H9 (cell line): ENCODE measurements around the gene B3GNT3. TPM values are rescaled to one million over a fixed set of nuclear protein-coding genes. Genes with fewer than 3 reads are reported as not detected.

ENCODE experiments used
- DNase-seq: peaks from one replicate; pipeline ENCODE4 v3.0.0-alpha.2; 2017
- H2AFZ ChIP-seq: one replicate; pipeline ENCODE4 v1.6.1; 2013; ENCODE audit warnings: mild to moderate bottlenecking, low read length, control low read depth, moderate library complexity
- H2AK5ac ChIP-seq: 2 replicates; pipeline ENCODE4 v1.6.1; 2013; ENCODE audit warnings: low read length, control low read depth, mixed read lengths; ENCODE audit not compliant: insufficient read length
- H2BK120ac ChIP-seq: one replicate; pipeline ENCODE4 v1.6.1; 2013; ENCODE audit warnings: low read depth, mild to moderate bottlenecking, low read length, control low read depth, inconsistent platforms; ENCODE audit not compliant: poor library complexity, severe bottlenecking
- H2BK12ac ChIP-seq: 2 replicates; pipeline ENCODE4 v1.6.1; 2013; ENCODE audit warnings: low read length, control low read depth, mixed read lengths, low read depth; ENCODE audit not compliant: insufficient read length
- H2BK15ac ChIP-seq: 2 replicates; pipeline ENCODE4 v1.6.1; 2013; ENCODE audit warnings: low read depth, low read length, control low read depth
- H2BK20ac ChIP-seq: one replicate; pipeline ENCODE4 v1.6.1; 2013; ENCODE audit warnings: low read depth, mild to moderate bottlenecking, low read length, control low read depth, inconsistent platforms; ENCODE audit not compliant: poor library complexity, severe bottlenecking
- H2BK5ac ChIP-seq: 2 replicates; pipeline ENCODE4 v1.6.1; 2013; ENCODE audit warnings: low read length, control low read depth, mixed read lengths; ENCODE audit not compliant: insufficient read length
- H3K14ac ChIP-seq: 2 replicates; pipeline ENCODE4 v1.6.1; 2013; ENCODE audit warnings: low read length, control low read depth; ENCODE audit not compliant: insufficient read depth
- H3K18ac ChIP-seq: 2 replicates; pipeline ENCODE4 v1.6.1; 2013; ENCODE audit warnings: low read depth, mild to moderate bottlenecking, mixed read lengths, low read length, control low read depth; ENCODE audit not compliant: insufficient read length
- H3K23ac ChIP-seq: 2 replicates; pipeline ENCODE4 v1.6.1; 2013; ENCODE audit warnings: low read length, control low read depth, mixed read lengths, low read depth; ENCODE audit not compliant: insufficient read length
- H3K23me2 ChIP-seq: 2 replicates; pipeline ENCODE4 v1.6.1; 2013; ENCODE audit warnings: low read depth, mild to moderate bottlenecking, mixed read lengths, low read length, control low read depth; ENCODE audit not compliant: insufficient read length, poor library complexity, severe bottlenecking
- H3K27ac ChIP-seq: 2 replicates; pipeline ENCODE4 v1.5.1; 2013; ENCODE audit warnings: low read length, control low read depth, mixed read lengths, low read depth; ENCODE audit not compliant: insufficient read length
- H3K27me3 ChIP-seq: 2 replicates; pipeline ENCODE4 v1.6.1; 2013; ENCODE audit warnings: low read length, control low read depth, inconsistent platforms; ENCODE audit not compliant: insufficient read depth
- H3K4ac ChIP-seq: 2 replicates; pipeline ENCODE4 v1.6.1; 2013; ENCODE audit warnings: low read depth, mild to moderate bottlenecking, control low read depth, inconsistent platforms, low read length, moderate library complexity
- H3K4me1 ChIP-seq: 2 replicates; pipeline ENCODE4 v1.6.1; 2013; ENCODE audit warnings: low read length, control low read depth, inconsistent platforms; ENCODE audit not compliant: insufficient read depth
- H3K4me2 ChIP-seq: 2 replicates; pipeline ENCODE4 v1.6.1; 2013; ENCODE audit warnings: low read length, control low read depth, mixed read lengths; ENCODE audit not compliant: insufficient read length, insufficient read depth
- H3K56ac ChIP-seq: 2 replicates; pipeline ENCODE4 v1.6.1; 2013; ENCODE audit warnings: low read depth, mild to moderate bottlenecking, mixed read lengths, low read length, control low read depth; ENCODE audit not compliant: insufficient read length
- H3K79me1 ChIP-seq: 2 replicates; pipeline ENCODE4 v1.6.1; 2013; ENCODE audit warnings: low read depth, mild to moderate bottlenecking, moderate library complexity, low read length, control low read depth, inconsistent platforms; ENCODE audit not compliant: insufficient read depth, poor library complexity, severe bottlenecking
- H3K79me2 ChIP-seq: 2 replicates; pipeline ENCODE4 v1.6.1; 2013; ENCODE audit warnings: low read length, control low read depth, inconsistent platforms; ENCODE audit not compliant: insufficient read depth
- H3K9ac ChIP-seq: 2 replicates; pipeline ENCODE4 v1.6.1; 2013; ENCODE audit warnings: low read length, control low read depth, mixed read lengths; ENCODE audit not compliant: insufficient read length; ENCODE audit errors: extremely low read depth
- H3K9me3 ChIP-seq: one replicate; pipeline ENCODE4 v1.6.1; 2013; ENCODE audit warnings: low read depth, low read length, inconsistent platforms; ENCODE audit not compliant: control insufficient read depth
- H3T11ph ChIP-seq: one replicate; pipeline ENCODE4 v1.6.1; 2013; ENCODE audit warnings: mild to moderate bottlenecking, low read length, control low read depth, inconsistent platforms
- H4K20me1 ChIP-seq: one replicate; pipeline ENCODE4 v1.6.1; 2013; ENCODE audit not compliant: control insufficient read depth, insufficient read length, insufficient read depth
- H4K5ac ChIP-seq: 2 replicates; pipeline ENCODE4 v1.6.1; 2013; ENCODE audit warnings: low read depth, mild to moderate bottlenecking, mixed read lengths, low read length, control low read depth; ENCODE audit not compliant: insufficient read length
- H4K8ac ChIP-seq: replicated peaks from 2 replicates; pipeline ENCODE4 v1.6.1; 2013; ENCODE audit warnings: low read length, control low read depth, mixed read lengths, low read depth; ENCODE audit not compliant: insufficient read length
- H4K91ac ChIP-seq: 2 replicates; pipeline ENCODE4 v1.6.1; 2013; ENCODE audit warnings: low read depth, mild to moderate bottlenecking, moderate library complexity, mixed read lengths, low read length, control low read depth; ENCODE audit not compliant: insufficient read length
- H3K27ac Mint-ChIP-seq, 3 experiments: 2 replicates in 2 of 3; 3 replicates in 1 of 3; pipeline ENCODE4 v1.8.0; 2020 to 2021; ENCODE audit warnings: mixed read lengths in 3 of 3, mild to moderate bottlenecking in 1 of 3, moderate library complexity in 1 of 3
- H3K27me3 Mint-ChIP-seq: 2 replicates; pipeline ENCODE4 v1.8.0; 2021; ENCODE audit warnings: low read depth, mild to moderate bottlenecking, moderate library complexity, mixed read lengths
- H3K36me3 Mint-ChIP-seq, 3 experiments: 2 replicates in 2 of 3; 3 replicates in 1 of 3; pipeline ENCODE4 v1.8.0; 2020 to 2021; ENCODE audit warnings: low read depth in 3 of 3, mixed read lengths in 3 of 3; ENCODE audit not compliant: insufficient read depth in 1 of 3
- H3K4me1 Mint-ChIP-seq, 2 experiments: 2 replicates each; pipeline ENCODE4 v1.8.0; 2020; ENCODE audit warnings: mixed read lengths in 2 of 2
- H3K4me3 Mint-ChIP-seq, 2 experiments: 2 replicates in 1 of 2; 3 replicates in 1 of 2; pipeline ENCODE4 v1.8.0; 2020 to 2021; ENCODE audit warnings: mild to moderate bottlenecking in 2 of 2, mixed read lengths in 2 of 2, moderate library complexity in 1 of 2
- H3K9me3 Mint-ChIP-seq, 2 experiments: 2 replicates in 1 of 2; 3 replicates in 1 of 2; pipeline ENCODE4 v1.8.0; 2020; ENCODE audit warnings: mild to moderate bottlenecking in 2 of 2, mixed read lengths in 2 of 2, moderate library complexity in 1 of 2
- CTCF ChIP-seq: fragments of 200-600 bp; sonication (generic); conservative IDR thresholded peaks from 3 replicates; pipeline ENCODE4 v1.8.0; 2021; ENCODE audit warnings: antibody characterized with exemption, mild to moderate bottlenecking
- WGBS: extraction: QIAGEN DNeasy Blood & Tissue Kit; methylation state at CpG from one replicate; pipeline ENCODE4 v1.1.7; 2013; ENCODE audit warnings: missing lambda C conversion rate, low lambda C conversion rate, mixed read lengths; ENCODE audit not compliant: insufficient read length; ENCODE audit errors: extremely low coverage; 5-methylcytosine and 5-hydroxymethylcytosine counted together
- total RNA-seq: library from RNA; stranded (reverse); gene quantifications from 2 replicates; pipeline ENCODE4 v1.2.1, GENCODE V29; 2021

Gene B3GNT3
- total RNA-seq, 1 experiment from 2014 or later: 0.96 TPM

GRCh38 chr19:17766543-17767131, 28.3 kb upstream of the B3GNT3 start:
- Histone ChIP-seq H2BK5ac (no peak overlapping the region), H4K20me1 (no peaks in the 10 kb centered on the region), H3K79me2 (no peaks in the 10 kb centered on the region), H3K56ac (no peak overlapping the region), H3K23ac (no peak overlapping the region), H3K4ac (no peak overlapping the region), H4K5ac (no peak overlapping the region), H3K79me1 (no peaks in the 10 kb centered on the region), H2BK20ac (no peak overlapping the region), H4K8ac (no peak overlapping the region), H3K9me3 (no peaks in the 10 kb centered on the region), H3K14ac (no peak overlapping the region), H3K9ac (no peak overlapping the region), H2BK120ac (no peak overlapping the region), H3K18ac (no peak overlapping the region), H3K27me3 (no peaks in the 10 kb centered on the region), H3T11ph (no peak overlapping the region), H2AFZ (no peak overlapping the region), H3K27ac (no peak overlapping the region), H3K4me1 (no peaks in the 10 kb centered on the region), H2BK12ac (no peak overlapping the region), H2BK15ac (no peak overlapping the region), H2AK5ac (no peak overlapping the region), H3K4me2 (no peak overlapping the region), H3K23me2 (no peaks in the 10 kb centered on the region), H4K91ac (no peak overlapping the region)
- Mint-ChIP-seq H3K27ac (no peak overlapping the region), H3K4me3 (peak overlapping the region; percentile 30 to 38; a peak in 2 of 5 replicates), H3K36me3 (peaks cover 1 to 26% (median 2%) of the 10 kb centered on the region in 3 experiments), H3K27me3 (no peaks in the 10 kb centered on the region), H3K9me3 (no peaks in the 10 kb centered on the region; a peak in 1 of 5 replicates), H3K4me1 (peaks cover 5 to 13% of the 10 kb centered on the region in 2 experiments)
- peak; percentile 94 for TF ChIP-seq CTCF
- DNase-seq: peak; percentile 93
- WGBS: no CpG with 5 or more reads among the region's 29 CpGs
